Hepatocyte (in vitro differentiated cells): ENCODE results near the gene PTPRC. TPM values are rescaled to one million over a fixed set of nuclear protein-coding genes. Genes with fewer than 3 reads are reported as not detected.

Source experiments
- DNase-seq: peaks from one replicate; pipeline ENCODE4 v3.0.0-alpha.2; 2016; ENCODE audit warnings: low spot score
- H2AFZ ChIP-seq: fragments of 200-600 bp; sonication (generic); 2 replicates; pipeline ENCODE4 v1.6.0; 2016; ENCODE audit warnings: antibody characterized with exemption, mild to moderate bottlenecking
- H3K27ac ChIP-seq: fragments of 200-600 bp; sonication (generic); 2 replicates; pipeline ENCODE4 v1.5.1; 2016; ENCODE audit warnings: mild to moderate bottlenecking
- H3K27me3 ChIP-seq: fragments of 200-600 bp; sonication (generic); 2 replicates; pipeline ENCODE4 v1.6.1; 2016
- H3K36me3 ChIP-seq: fragments of 200-600 bp; sonication (generic); replicated peaks from 2 replicates; pipeline ENCODE4 v1.5.1; 2016; ENCODE audit warnings: low read depth; ENCODE audit not compliant: insufficient read depth
- H3K4me1 ChIP-seq: fragments of 200-600 bp; sonication (generic); 2 replicates; pipeline ENCODE4 v1.5.1; 2016; ENCODE audit warnings: mild to moderate bottlenecking, moderate library complexity; ENCODE audit not compliant: insufficient read depth
- H3K4me2 ChIP-seq: fragments of 200-600 bp; sonication (generic); 2 replicates; pipeline ENCODE4 v1.6.0; 2016
- H3K4me3 ChIP-seq: fragments of 200-600 bp; sonication (generic); 2 replicates; pipeline ENCODE4 v1.5.1; 2016; ENCODE audit warnings: mild to moderate bottlenecking
- H3K79me2 ChIP-seq: fragments of 200-600 bp; sonication (generic); 2 replicates; pipeline ENCODE4 v1.6.0; 2017; ENCODE audit warnings: mild to moderate bottlenecking
- H3K9me2 ChIP-seq: fragments of 200-600 bp; sonication (generic); replicated peaks from 2 replicates; pipeline ENCODE4 v1.6.0; 2017; ENCODE audit warnings: mild to moderate bottlenecking; ENCODE audit not compliant: insufficient read depth
- H3K9me3 ChIP-seq: fragments of 200-600 bp; sonication (generic); 2 replicates; pipeline ENCODE4 v1.5.1; 2016; ENCODE audit warnings: low read depth, mild to moderate bottlenecking
- H4K20me1 ChIP-seq: fragments of 200-600 bp; sonication (generic); 2 replicates; pipeline ENCODE4 v1.6.0; 2016; ENCODE audit warnings: mild to moderate bottlenecking; ENCODE audit not compliant: insufficient read depth, poor library complexity, severe bottlenecking
- CTCF ChIP-seq: fragments of 200-600 bp; sonication (generic); IDR thresholded peaks from 2 replicates; pipeline ENCODE4 v1.5.1; 2016; ENCODE audit warnings: antibody characterized with exemption, mild to moderate bottlenecking; ENCODE audit not compliant: poor library complexity
- EZH2 ChIP-seq: fragments of 200-600 bp; sonication (generic); IDR thresholded peaks from 2 replicates; pipeline ENCODE4 v1.6.1; 2016; ENCODE audit warnings: antibody characterized with exemption, mild to moderate bottlenecking, borderline replicate concordance
- EZH2phosphoT487 ChIP-seq: fragments of 200-600 bp; sonication (generic); IDR thresholded peaks from one replicate; pipeline ENCODE4 v1.6.1; 2018; ENCODE audit warnings: antibody characterized with exemption, mild to moderate bottlenecking, low read depth, moderate library complexity; ENCODE audit not compliant: unreplicated experiment, severe bottlenecking
- WGBS: methylation state at CpG from one replicate; pipeline ENCODE4 v1.1.6; 2016; ENCODE audit warnings: low lambda C conversion rate; ENCODE audit errors: missing lambda C conversion rate; 5-methylcytosine and 5-hydroxymethylcytosine counted together
- polyA plus RNA-seq: library from polyadenylated mRNA; unstranded; fragments of >200 nt; fragmentation: Nextera tagmentation; extraction: Ambion mirVana; gene quantifications from 2 replicates; pipeline ENCODE4 v1.2.1, GENCODE V29; 2016
- total RNA-seq: library from RNA; depleted of rRNA; stranded (reverse); fragments of >200 nt; gene quantifications from 2 replicates; pipeline ENCODE4 v1.2.3, GENCODE V29; 2014

Gene PTPRC
- total and polyA plus RNA-seq, 2 experiments from 2014 or later = 0.87 TPM; not detected in 1

- no peaks in the 10 kb centered on the region for H3K9me2 ChIP-seq
- no peaks in the 10 kb centered on the region for H3K79me2 ChIP-seq
- 63% methylated on average over 1 of the region's 1 CpG for WGBS
- no peak overlapping the region for H3K27ac ChIP-seq
- no peaks in the 10 kb centered on the region for H4K20me1 ChIP-seq
- no peaks in the 10 kb centered on the region for H3K9me3 ChIP-seq
- H3K4me2 ChIP-seq = no peak overlapping the region
- no peaks in the 10 kb centered on the region for H3K27me3 ChIP-seq
- H3K4me3 ChIP-seq = no peak overlapping the region
- no peak for TF ChIP-seq EZH2
- no peak for TF ChIP-seq CTCF
- no peak for TF ChIP-seq EZH2phosphoT487
- no peaks in the 10 kb centered on the region for H3K4me1 ChIP-seq
- no peak overlapping the region for H2AFZ ChIP-seq
- H3K36me3 ChIP-seq = no peaks in the 10 kb centered on the region
- no peak for DNase-seq
Observed at GRCh38 chr1:198798923-198799386, 160.1 kb downstream of the PTPRC start.

GRCh38 chr1:198805498-198806151 is 166.8 kb downstream of the PTPRC start:
- TF ChIP-seq EZH2phosphoT487 = no peak

GRCh38 chr1:198806861-198807260 is 168.0 kb downstream of the PTPRC start:
- H3K4me3 ChIP-seq = no peak overlapping the region
- H3K36me3 ChIP-seq = no peaks in the 10 kb centered on the region
- WGBS = 97% methylated on average over 5 of the region's 5 CpGs
- no peaks in the 10 kb centered on the region for H4K20me1 ChIP-seq
- TF ChIP-seq CTCF (no peak), EZH2phosphoT487 (no peak), EZH2 (no peak)
- H3K4me2 ChIP-seq = no peak overlapping the region
- H2AFZ ChIP-seq = no peak overlapping the region
- no peaks in the 10 kb centered on the region for H3K4me1 ChIP-seq
- H3K9me2 ChIP-seq = no peaks in the 10 kb centered on the region
- no peaks in the 10 kb centered on the region for H3K79me2 ChIP-seq
- H3K27ac ChIP-seq = no peak overlapping the region
- no peak for DNase-seq
- no peaks in the 10 kb centered on the region for H3K9me3 ChIP-seq
- H3K27me3 ChIP-seq = no peaks in the 10 kb centered on the region

More at GRCh38 chr1:198805498-198806151, 166.8 kb downstream of the PTPRC start:
- H3K79me2 ChIP-seq = no peaks in the 10 kb centered on the region
- no peaks in the 10 kb centered on the region for H4K20me1 ChIP-seq
- H3K4me1 ChIP-seq = no peaks in the 10 kb centered on the region
- no peaks in the 10 kb centered on the region for H3K27me3 ChIP-seq
- H3K9me3 ChIP-seq = no peaks in the 10 kb centered on the region
- H3K27ac ChIP-seq = no peak overlapping the region
- H3K9me2 ChIP-seq = no peaks in the 10 kb centered on the region
- 96% methylated on average over 5 of the region's 5 CpGs for WGBS
- no peak for DNase-seq
- H3K4me2 ChIP-seq = no peak overlapping the region
- no peak overlapping the region for H2AFZ ChIP-seq
- H3K36me3 ChIP-seq = no peaks in the 10 kb centered on the region
- H3K4me3 ChIP-seq = no peak overlapping the region

Other genes starting within 250 kb of the PTPRC start
- gene ATP6V1G3, start 98.4 kb upstream of the PTPRC start, total RNA-seq = not detected in 2 replicates
- not detected in 2 replicates for gene ATP6V1G3, start 98.4 kb upstream of the PTPRC start, polyA plus RNA-seq